Measurements from ENCODE around the gene RMP24.
A peak's percentile ranks its signal among the peaks of the same experiment; 100 is the strongest.

- TF ChIP-seq, protein P1, sequence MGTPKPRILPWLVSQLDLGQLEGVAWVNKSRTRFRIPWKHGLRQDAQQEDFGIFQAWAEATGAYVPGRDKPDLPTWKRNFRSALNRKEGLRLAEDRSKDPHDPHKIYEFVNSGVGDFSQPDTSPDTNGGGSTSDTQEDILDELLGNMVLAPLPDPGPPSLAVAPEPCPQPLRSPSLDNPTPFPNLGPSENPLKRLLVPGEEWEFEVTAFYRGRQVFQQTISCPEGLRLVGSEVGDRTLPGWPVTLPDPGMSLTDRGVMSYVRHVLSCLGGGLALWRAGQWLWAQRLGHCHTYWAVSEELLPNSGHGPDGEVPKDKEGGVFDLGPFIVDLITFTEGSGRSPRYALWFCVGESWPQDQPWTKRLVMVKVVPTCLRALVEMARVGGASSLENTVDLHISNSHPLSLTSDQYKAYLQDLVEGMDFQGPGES (IDR thresholded peaks at IDR 0.05; ENCODE audit: low read depth, low read length), result no peak
- TF ChIP-seq, protein P2, sequence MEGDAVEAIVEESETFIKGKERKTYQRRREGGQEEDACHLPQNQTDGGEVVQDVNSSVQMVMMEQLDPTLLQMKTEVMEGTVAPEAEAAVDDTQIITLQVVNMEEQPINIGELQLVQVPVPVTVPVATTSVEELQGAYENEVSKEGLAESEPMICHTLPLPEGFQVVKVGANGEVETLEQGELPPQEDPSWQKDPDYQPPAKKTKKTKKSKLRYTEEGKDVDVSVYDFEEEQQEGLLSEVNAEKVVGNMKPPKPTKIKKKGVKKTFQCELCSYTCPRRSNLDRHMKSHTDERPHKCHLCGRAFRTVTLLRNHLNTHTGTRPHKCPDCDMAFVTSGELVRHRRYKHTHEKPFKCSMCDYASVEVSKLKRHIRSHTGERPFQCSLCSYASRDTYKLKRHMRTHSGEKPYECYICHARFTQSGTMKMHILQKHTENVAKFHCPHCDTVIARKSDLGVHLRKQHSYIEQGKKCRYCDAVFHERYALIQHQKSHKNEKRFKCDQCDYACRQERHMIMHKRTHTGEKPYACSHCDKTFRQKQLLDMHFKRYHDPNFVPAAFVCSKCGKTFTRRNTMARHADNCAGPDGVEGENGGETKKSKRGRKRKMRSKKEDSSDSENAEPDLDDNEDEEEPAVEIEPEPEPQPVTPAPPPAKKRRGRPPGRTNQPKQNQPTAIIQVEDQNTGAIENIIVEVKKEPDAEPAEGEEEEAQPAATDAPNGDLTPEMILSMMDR (IDR thresholded peaks at IDR 0.05), result no peak
- no peak; the same call in 1 of the 2 replicates for TF ChIP-seq RFX5 (IDR thresholded peaks at IDR 0.05; ENCODE audit: low read length)
- peak; percentile 65 for TF ChIP-seq MXI1 (IDR thresholded peaks at IDR 0.05; ENCODE audit: low read depth, low read length)
- TF ChIP-seq, protein P3, sequence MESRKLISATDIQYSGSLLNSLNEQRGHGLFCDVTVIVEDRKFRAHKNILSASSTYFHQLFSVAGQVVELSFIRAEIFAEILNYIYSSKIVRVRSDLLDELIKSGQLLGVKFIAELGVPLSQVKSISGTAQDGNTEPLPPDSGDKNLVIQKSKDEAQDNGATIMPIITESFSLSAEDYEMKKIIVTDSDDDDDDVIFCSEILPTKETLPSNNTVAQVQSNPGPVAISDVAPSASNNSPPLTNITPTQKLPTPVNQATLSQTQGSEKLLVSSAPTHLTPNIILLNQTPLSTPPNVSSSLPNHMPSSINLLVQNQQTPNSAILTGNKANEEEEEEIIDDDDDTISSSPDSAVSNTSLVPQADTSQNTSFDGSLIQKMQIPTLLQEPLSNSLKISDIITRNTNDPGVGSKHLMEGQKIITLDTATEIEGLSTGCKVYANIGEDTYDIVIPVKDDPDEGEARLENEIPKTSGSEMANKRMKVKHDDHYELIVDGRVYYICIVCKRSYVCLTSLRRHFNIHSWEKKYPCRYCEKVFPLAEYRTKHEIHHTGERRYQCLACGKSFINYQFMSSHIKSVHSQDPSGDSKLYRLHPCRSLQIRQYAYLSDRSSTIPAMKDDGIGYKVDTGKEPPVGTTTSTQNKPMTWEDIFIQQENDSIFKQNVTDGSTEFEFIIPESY (IDR thresholded peaks at IDR 0.05; ENCODE audit: borderline replicate concordance, low read depth), result no peak
- peak; percentile 50; the same call in 1 of the 2 replicates for TF ChIP-seq POLR2AphosphoS5 (IDR thresholded peaks at IDR 0.05; ENCODE audit: low read depth, low read length)
- no peak for TF ChIP-seq NRF1 (IDR thresholded peaks at IDR 0.05; ENCODE audit: low read depth, low read length)
- 0 out of 2 replicates have a peak, but pooled peaks have one; percentile 62 for TF ChIP-seq FOXJ3 (CRISPR knock-in tag; IDR thresholded peaks at IDR 0.05)
Observed at GRCh38 chr18:36017232-36017631, 44.8 kb downstream of the RMP24 start.
